ENCODE measurements around the gene NKPD1. TPM values are rescaled to one million over a fixed set of nuclear protein-coding genes. Genes with fewer than 3 reads are reported as not detected.

Gene NKPD1
- total RNA-seq, 4 donors from 2014 or later: 0.35 to 0.40 TPM; not detected in 2

GRCh38 chr19:45151821-45152503, 8.8 kb downstream of the NKPD1 start:
- DNase-seq: no peak
- peak overlapping the region; percentile 22 to 46 (median 41) for H3K4me3 ChIP-seq
- TF ChIP-seq CTCF (IDR thresholded peaks at IDR 0.05): no peak
- TF ChIP-seq POLR2A (IDR thresholded peaks at IDR 0.05): no peak
- no peak overlapping the region for H3K27ac ChIP-seq
- H3K4me1 ChIP-seq: peaks cover 0 to 27% (median 23%) of the 10 kb centered on the region in 4 donors
- no peaks in the 10 kb centered on the region for H3K9me3 ChIP-seq
- H3K36me3 ChIP-seq: peaks cover 0 to 4% (median 0%) of the 10 kb centered on the region in 3 donors
- H3K27me3 ChIP-seq: peaks cover 0 to 8% of the 10 kb centered on the region in 2 donors

GRCh38 chr19:45151320-45151719, 9.5 kb downstream of the NKPD1 start:
- Histone ChIP-seq H3K27me3 (peaks cover 0 to 8% of the 10 kb centered on the region in 2 donors), H3K36me3 (peaks cover 0 to 8% (median 0%) of the 10 kb centered on the region in 3 donors), H3K4me1 (peaks cover 0 to 27% (median 23%) of the 10 kb centered on the region in 4 donors), H3K9me3 (no peaks in the 10 kb centered on the region), H3K4me3 (no peak overlapping the region), H3K27ac (no peak overlapping the region)
- TF ChIP-seq CTCF (IDR thresholded peaks at IDR 0.05) (no peak), POLR2A (IDR thresholded peaks at IDR 0.05) (no peak)
- DNase-seq: no peak

DNA sequence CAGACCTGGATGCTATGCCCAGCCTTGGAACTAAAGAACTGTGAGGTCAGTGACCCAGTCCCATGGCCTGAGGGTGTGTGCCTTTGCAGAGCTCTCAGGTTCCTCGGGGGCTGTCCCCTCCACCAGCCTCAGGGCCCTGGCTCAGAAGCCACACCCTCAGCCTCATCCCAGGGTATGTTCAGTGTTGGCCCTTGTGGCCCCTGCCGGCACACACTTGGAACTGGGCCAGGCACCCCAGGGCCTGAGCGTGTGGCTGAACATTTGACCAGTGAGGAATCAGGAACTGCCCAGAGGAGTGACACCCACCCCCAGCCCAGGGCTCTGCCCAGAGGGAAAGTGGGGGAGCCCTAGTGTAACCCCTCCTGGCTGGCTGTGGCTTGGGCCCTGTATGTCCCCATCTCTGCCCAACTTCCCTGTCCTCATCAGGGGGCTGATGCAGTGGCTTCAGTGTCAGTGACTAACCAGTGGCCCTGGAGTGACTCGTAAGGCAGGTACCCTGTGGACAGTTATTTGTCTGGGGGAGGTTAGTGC, 10.0 kb downstream of the NKPD1 start:
- H3K36me3 ChIP-seq: peaks cover 0 to 13% (median 0%) of the 10 kb centered on the region in 3 donors
- H3K4me1 ChIP-seq: peaks cover 0 to 27% (median 23%) of the 10 kb centered on the region in 4 donors
- no peak overlapping the region for H3K27ac ChIP-seq
- no peaks in the 10 kb centered on the region for H3K9me3 ChIP-seq
- no peak overlapping the region for H3K4me3 ChIP-seq
- peaks cover 0 to 8% of the 10 kb centered on the region in 2 donors for H3K27me3 ChIP-seq
- DNase-seq: no peak
- TF ChIP-seq POLR2A (IDR thresholded peaks at IDR 0.05): no peak
- TF ChIP-seq CTCF (IDR thresholded peaks at IDR 0.05): no peak

- no peaks in the 10 kb centered on the region for H3K9me3 ChIP-seq
- no peak overlapping the region for H3K27ac ChIP-seq
- H3K4me3 ChIP-seq: no peak overlapping the region
- H3K27me3 ChIP-seq: peaks cover 0 to 8% of the 10 kb centered on the region in 2 donors
- peaks cover 0 to 27% (median 23%) of the 10 kb centered on the region in 4 donors for H3K4me1 ChIP-seq
- H3K36me3 ChIP-seq: peaks cover 0 to 19% (median 0%) of the 10 kb centered on the region in 3 donors
- TF ChIP-seq CTCF (IDR thresholded peaks at IDR 0.05) (no peak), POLR2A (IDR thresholded peaks at IDR 0.05) (no peak)
- DNase-seq: no peak
Observed at GRCh38 chr19:45150180-45150579, 10.6 kb downstream of the NKPD1 start.

DNA sequence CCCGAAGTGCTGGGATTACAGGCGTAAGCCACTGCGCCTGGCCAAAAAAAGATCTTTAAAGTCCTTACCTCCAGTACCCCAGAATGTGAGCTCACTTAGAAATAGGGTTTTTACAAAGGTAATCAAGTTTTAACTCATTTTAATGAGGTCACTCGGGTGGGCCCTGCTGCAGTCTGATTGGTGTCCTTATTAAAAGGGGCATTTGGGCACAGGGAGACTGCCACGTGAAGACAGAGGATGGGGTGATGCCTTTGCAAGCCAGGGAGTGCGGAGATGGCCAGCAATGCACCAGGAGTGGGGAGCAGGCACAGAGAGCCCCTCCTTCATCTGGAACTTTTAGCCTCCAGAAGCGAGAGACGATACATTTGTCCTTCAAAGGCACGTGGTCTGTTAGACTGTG, 11.7 kb downstream of the NKPD1 start:
- no peak overlapping the region for H3K27ac ChIP-seq
- peaks cover 0 to 8% of the 10 kb centered on the region in 2 donors for H3K27me3 ChIP-seq
- no peak overlapping the region for H3K4me3 ChIP-seq
- TF ChIP-seq POLR2A (IDR thresholded peaks at IDR 0.05) (no peak), CTCF (IDR thresholded peaks at IDR 0.05) (no peak)
- H3K4me1 ChIP-seq: peaks cover 0 to 25% (median 23%) of the 10 kb centered on the region in 4 donors
- DNase-seq: no peak
- peaks cover 0 to 30% (median 0%) of the 10 kb centered on the region in 3 donors for H3K36me3 ChIP-seq
- H3K9me3 ChIP-seq: no peaks in the 10 kb centered on the region

All from Peyer's patch (tissue), 4 donors.